Right lobe of liver (tissue), 6 donors: Measurements from ENCODE around the gene DHCR24. TPM values are rescaled to one million over a fixed set of nuclear protein-coding genes. Genes with fewer than 3 reads are reported as not detected.
A peak's percentile ranks its signal among the peaks of the same experiment; 100 is the strongest.
"Not testable (repeated sequence)": the region's sequence is repeated elsewhere in the genome, so short reads cannot be mapped to it uniquely, and the experiment has no call there.

Experiments
- ATAC-seq, 4 donors: fragments of 200-7000 bp; cut with Tn5 transposase; one replicate each; pipeline ENCODE4 v1.9.1; 2020; ENCODE audit warnings: mild to moderate bottlenecking in 4 of 4, moderate library complexity in 4 of 4
- DNase-seq, 3 donors: peaks; one replicate each; pipeline ENCODE4 v3.0.0-alpha.2; 2020
- H3K27ac ChIP-seq, 3 donors: fragments of 200-600 bp; one replicate each; pipeline ENCODE4 v1.8.0; 2022
- H3K27me3 ChIP-seq, 2 donors: fragments of 200-600 bp; one replicate each; pipeline ENCODE4 v1.8.0; 2022
- H3K36me3 ChIP-seq, 4 donors: fragments of 200-600 bp; sonication (generic) in 1 of 4; one replicate each; pipeline versions ENCODE4 v1.5.1 to v1.8.0; 2017 to 2022; ENCODE audit warnings: control low read depth in 1 of 4
- H3K4me1 ChIP-seq, 4 donors: fragments of 200-600 bp; sonication (generic) in 1 of 4; one replicate each; pipeline versions ENCODE4 v1.5.1 to v1.8.0; 2017 to 2022; ENCODE audit warnings: control low read depth in 1 of 4
- H3K4me3 ChIP-seq, 3 donors: fragments of 200-600 bp; one replicate each; pipeline ENCODE4 v1.8.0; 2022
- H3K9me3 ChIP-seq, 4 donors: fragments of 200-600 bp; sonication (generic) in 1 of 4; one replicate each; pipeline versions ENCODE4 v1.5.1 to v1.8.0; 2017 to 2022; ENCODE audit warnings: control low read depth in 1 of 4
- CTCF ChIP-seq, 4 donors: fragments of 200-600 bp in 3 of 4; fragments of 450-650 bp in 1 of 4; IDR thresholded peaks; one replicate each; pipeline versions ENCODE4 v1.5.1 to v1.8.0; 2016 to 2022; ENCODE audit warnings: antibody characterized with exemption in 4 of 4, mild to moderate bottlenecking in 2 of 4
- POLR2A ChIP-seq: fragments of 450-650 bp; IDR thresholded peaks from one replicate; pipeline ENCODE4 v1.6.1; 2017; ENCODE audit warnings: antibody characterized with exemption, mild to moderate bottlenecking
- WGBS: methylation state at CpG from one replicate; pipeline ENCODE4 v1.1.6; 2018; ENCODE audit warnings: low coverage, low lambda C conversion rate; ENCODE audit not compliant: insufficient coverage; ENCODE audit errors: missing lambda C conversion rate; 5-methylcytosine and 5-hydroxymethylcytosine counted together
- intact Hi-C, 2 donors: fragments of 100-400 bp; cut with DNase I; formaldehyde crosslinking; loops; one replicate each; pipeline versions ENCODE4 v1.11.2 to v1.14.1; 2022
- long read RNA-seq: library from polyadenylated mRNA; unstranded; transcript quantifications from one replicate; pipeline ENCODE4 v2.0.0, GENCODE V29; 2019
- total RNA-seq, 6 experiments: library from RNA; depleted of rRNA in 2 of 6; stranded (reverse); fragments of >200 nt in 2 of 6; fragmentation: NEBNext Ultra II Directional in 3 of 6; extraction: Animal tissue kit (Norgen Biotek cat#: 25700) in 3 of 6; gene quantifications; one replicate each; pipeline versions ENCODE4 v1.1.0 to v1.2.4, GENCODE V29; 2016 to 2023
- donor health status: DM: no; HTN: yes; CAD: no.
- donor health status: DM: no; HTN: no; CAD: no.
- donor health status: DM: no; HTN: no; CAD: no.
- donor health status: DM: no; HTN: yes; CAD: no.
- donor health status: DM: no; HTN: yes; CAD: no.

Gene DHCR24, protein sequence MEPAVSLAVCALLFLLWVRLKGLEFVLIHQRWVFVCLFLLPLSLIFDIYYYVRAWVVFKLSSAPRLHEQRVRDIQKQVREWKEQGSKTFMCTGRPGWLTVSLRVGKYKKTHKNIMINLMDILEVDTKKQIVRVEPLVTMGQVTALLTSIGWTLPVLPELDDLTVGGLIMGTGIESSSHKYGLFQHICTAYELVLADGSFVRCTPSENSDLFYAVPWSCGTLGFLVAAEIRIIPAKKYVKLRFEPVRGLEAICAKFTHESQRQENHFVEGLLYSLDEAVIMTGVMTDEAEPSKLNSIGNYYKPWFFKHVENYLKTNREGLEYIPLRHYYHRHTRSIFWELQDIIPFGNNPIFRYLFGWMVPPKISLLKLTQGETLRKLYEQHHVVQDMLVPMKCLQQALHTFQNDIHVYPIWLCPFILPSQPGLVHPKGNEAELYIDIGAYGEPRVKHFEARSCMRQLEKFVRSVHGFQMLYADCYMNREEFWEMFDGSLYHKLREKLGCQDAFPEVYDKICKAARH
- 1,000 to 10,000 TPM in 1 of 6 experiments, 100 to 1,000 TPM in 5; 319 to 1,976 (median 596) TPM for total RNA-seq
- long read RNA-seq, full-length matches to known transcripts: 36 of 158 reads
- long read RNA-seq, partial matches to known transcripts: 18 of 158 reads
- long read RNA-seq, other reads (novel, unspliced or antisense): 104 of 158 reads

DNA sequence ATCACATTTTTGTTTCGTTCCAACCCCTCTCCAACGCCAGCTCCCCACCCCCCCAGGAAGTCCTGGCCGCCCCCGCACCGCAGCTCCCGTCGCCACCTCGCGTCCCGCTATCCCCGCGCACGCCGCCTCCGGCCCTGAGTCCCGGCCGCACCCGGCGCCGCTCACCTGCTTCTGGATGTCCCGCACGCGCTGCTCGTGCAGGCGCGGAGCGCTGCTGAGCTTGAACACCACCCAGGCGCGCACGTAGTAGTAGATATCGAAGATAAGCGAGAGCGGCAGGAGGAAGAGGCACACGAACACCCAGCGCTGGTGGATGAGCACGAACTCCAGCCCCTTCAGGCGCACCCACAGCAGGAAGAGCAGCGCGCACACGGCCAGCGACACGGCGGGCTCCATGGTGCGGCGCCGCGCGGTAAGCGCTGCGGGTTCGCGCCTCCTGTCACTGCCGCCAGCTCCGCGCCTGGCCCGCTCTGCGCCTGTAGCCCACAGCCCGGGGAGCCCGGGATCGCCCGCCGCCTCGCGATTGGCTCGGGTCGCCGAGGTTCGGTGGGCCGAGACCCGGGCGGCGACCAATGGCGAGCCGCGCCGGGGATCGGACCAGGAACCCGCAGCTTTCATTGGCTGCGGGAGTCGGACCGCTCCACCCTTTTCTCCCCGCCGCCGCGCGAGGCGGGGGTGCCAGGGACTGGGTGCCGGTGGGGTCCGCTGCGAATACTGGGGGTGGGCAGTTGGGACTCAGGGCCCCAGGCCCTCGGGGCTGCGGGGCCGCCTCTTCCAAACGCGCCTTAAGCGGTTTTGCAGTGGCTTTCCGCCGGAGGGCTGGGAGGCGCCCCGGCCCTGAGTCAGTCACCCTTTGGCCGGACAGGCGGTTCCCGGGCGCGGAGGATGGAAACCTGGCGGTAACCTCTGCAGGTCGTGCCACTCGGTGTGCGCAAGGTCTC, at the start of gene DHCR24:
TSS of gene DHCR24 (minus strand) at position 472 of the 941 bp plus-strand sequence. CDS start at position 396, 76 bp downstream.
- peak within 1 kb of the TSS; percentile 96 to 99 (median 96) for H3K4me3 ChIP-seq
- peaks cover 0 to 13% (median 6%) of the 10 kb centered on the region in 4 donors for H3K36me3 ChIP-seq
- WGBS: under 1% methylated on average over 30 of the region's 109 CpGs
- intact Hi-C loops: no loop called here
- TF ChIP-seq CTCF (IDR thresholded peaks at IDR 0.05) (no peak), POLR2A (peak; percentile 97)
- H3K4me1 ChIP-seq: peaks cover 0 to 47% (median 15%) of the 10 kb centered on the region in 4 donors
- H3K9me3 ChIP-seq: no peaks in the 10 kb centered on the region
- H3K27ac ChIP-seq: peak within 1 kb of the TSS; percentile 66 to 89 (median 71)
- H3K27me3 ChIP-seq: no peaks in the 10 kb centered on the region
- ATAC-seq (peak; percentile 65 to 90 (median 76)), DNase-seq (peak; percentile 93 to 95 (median 95))

DNA sequence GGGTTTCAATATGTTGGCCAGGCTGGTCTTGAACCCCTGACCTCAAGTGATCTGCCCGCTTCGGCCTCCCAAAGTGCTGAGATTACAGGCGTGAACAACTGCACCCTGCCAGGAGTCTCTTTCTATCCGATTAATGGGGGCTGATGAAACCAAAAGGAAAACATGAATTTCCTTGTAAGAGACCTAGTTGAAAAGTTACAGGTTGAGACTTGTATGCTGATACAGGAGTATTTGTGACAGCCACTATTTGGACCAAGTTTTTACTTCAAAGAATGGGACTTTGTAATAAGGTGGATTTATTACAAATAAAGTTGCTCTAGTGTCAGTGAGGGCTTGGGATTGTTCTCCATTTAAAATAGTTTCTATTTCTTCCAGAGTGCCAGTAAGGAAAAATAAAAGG, 49.8 kb upstream of the DHCR24 start:
- H3K4me1 ChIP-seq: no peaks in the 10 kb centered on the region
- DNase-seq (no peak), ATAC-seq (no peak)
- TF ChIP-seq POLR2A: no peak
- TF ChIP-seq CTCF (IDR thresholded peaks at IDR 0.05): no peak
- WGBS: 86% methylated on average over 4 of the region's 4 CpGs
- no peaks in the 10 kb centered on the region for H3K36me3 ChIP-seq
- no peaks in the 10 kb centered on the region for H3K9me3 ChIP-seq
- no peak overlapping the region for H3K27ac ChIP-seq
- intact Hi-C loops: no loop called here
- H3K4me3 ChIP-seq: no peak overlapping the region
- H3K27me3 ChIP-seq: no peaks in the 10 kb centered on the region

DNA sequence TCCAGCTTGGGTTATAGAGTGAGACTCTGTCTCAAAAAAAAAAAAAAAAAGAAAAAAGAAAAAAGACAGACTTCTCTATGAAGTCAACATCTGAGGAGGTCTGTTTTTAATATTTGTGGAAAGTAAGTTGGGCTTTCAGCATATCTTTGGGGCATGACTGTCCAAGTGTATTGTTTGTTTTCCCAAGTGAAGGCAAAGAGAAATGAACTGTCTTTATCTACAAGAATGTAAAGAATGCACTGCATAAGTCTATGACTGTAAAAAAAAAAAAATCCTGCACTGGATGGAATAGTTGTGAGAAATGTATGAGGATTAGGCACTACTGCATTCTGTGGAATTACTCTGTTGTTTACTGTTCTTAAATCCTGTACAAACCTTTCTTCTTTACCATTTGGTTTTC, 47.9 kb upstream of the DHCR24 start:
- TF ChIP-seq POLR2A (no peak), CTCF (IDR thresholded peaks at IDR 0.05) (no peak)
- ATAC-seq (peak in 2 of 4 donors; percentile 28 to 34), DNase-seq (no peak)
- intact Hi-C loops: no loop called here
- Histone ChIP-seq H3K27me3 (no peaks in the 10 kb centered on the region), H3K27ac (no peak overlapping the region), H3K4me3 (no peak overlapping the region), H3K4me1 (no peaks in the 10 kb centered on the region), H3K9me3 (no peaks in the 10 kb centered on the region), H3K36me3 (no peaks in the 10 kb centered on the region)

DNA sequence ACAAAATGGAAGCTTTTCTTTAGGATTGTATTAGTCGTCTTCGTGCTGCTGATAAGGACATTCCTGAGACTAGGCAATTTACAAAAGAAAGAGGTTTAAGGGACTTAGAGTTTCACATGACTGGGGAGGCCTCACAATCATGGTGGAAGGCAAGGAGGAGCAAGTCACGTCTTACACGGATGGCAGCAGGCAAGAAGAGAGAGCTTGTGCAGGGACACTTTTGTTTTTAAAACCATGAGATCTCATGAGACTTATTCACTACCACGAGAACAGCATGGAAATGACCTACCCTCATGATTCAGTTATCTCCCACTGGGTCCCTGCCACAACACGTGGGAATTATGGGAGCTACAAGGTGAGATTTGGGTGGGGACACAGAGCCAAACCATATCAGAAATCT, 47.1 kb upstream of the DHCR24 start:
- 88% methylated on average over 6 of the region's 6 CpGs for WGBS
- H3K4me3 ChIP-seq, DNase-seq, ATAC-seq, H3K27ac ChIP-seq, H3K9me3 ChIP-seq, H3K27me3 ChIP-seq, H3K36me3 ChIP-seq, intact Hi-C loops, H3K4me1 ChIP-seq: not testable (repeated sequence)
